HepG2 (cell line): ENCODE data around the gene PPP1CB.

Experiments
- CTCF ChIP-seq: sonication (generic); formaldehyde crosslinking; IDR thresholded peaks from 2 replicates; pipeline ENCODE4 v1.5.0; 2020; ENCODE audit warnings: mild to moderate bottlenecking, missing genetic modification reagents, moderate library complexity
- HNRNPLL ChIP-seq: fragments of 200-400 bp; formaldehyde crosslinking; IDR thresholded peaks from 2 replicates; pipeline ENCODE4 v1.6.1; 2017; ENCODE audit warnings: mild to moderate bottlenecking, low read depth, low read length; ENCODE audit not compliant: poor library complexity, severe bottlenecking
- POLR2AphosphoS5 ChIP-seq: IDR thresholded peaks from 2 replicates; pipeline ENCODE4 v1.6.1; 2012; ENCODE audit warnings: low read depth, low read length
- RNF219 ChIP-seq: sonication (generic); formaldehyde crosslinking; IDR thresholded peaks from 2 replicates; pipeline ENCODE4 v1.5.0; 2020; ENCODE audit warnings: mild to moderate bottlenecking, missing genetic modification reagents
- ZFP37 ChIP-seq: sonication (generic); formaldehyde crosslinking; IDR thresholded peaks from 2 replicates; pipeline ENCODE4 v1.4.0; 2020; ENCODE audit warnings: missing genetic modification reagents, borderline replicate concordance
- ZNF615 ChIP-seq: sonication (generic); formaldehyde crosslinking; IDR thresholded peaks from 2 replicates; pipeline ENCODE4 v1.5.0; 2020; ENCODE audit warnings: mild to moderate bottlenecking, missing genetic modification reagents, borderline replicate concordance
- ZNF792 ChIP-seq: IDR thresholded peaks from 2 replicates; pipeline ENCODE4 v1.6.1; 2016
- TF ChIP-seq, protein P1 (sequence below): sonication (generic); formaldehyde crosslinking; IDR thresholded peaks from 2 replicates; pipeline ENCODE4 v1.8.0; 2022; ENCODE audit warnings: missing genetic modification reagents, mild to moderate bottlenecking, moderate library complexity, borderline replicate concordance

GRCh38 chr2:28737655-28738054, 14.0 kb upstream of the PPP1CB start:
- no peak for TF ChIP-seq ZFP37 (CRISPR knock-in tag)
- no peak for TF ChIP-seq ZNF792 (CRISPR knock-in tag)
- no peak for TF ChIP-seq RNF219 (CRISPR knock-in tag)
- TF ChIP-seq CTCF (CRISPR knock-in tag): no peak
- no peak for TF ChIP-seq ZNF615
- TF ChIP-seq HNRNPLL: no peak
- TF ChIP-seq POLR2AphosphoS5: no peak
- TF ChIP-seq, protein P1, sequence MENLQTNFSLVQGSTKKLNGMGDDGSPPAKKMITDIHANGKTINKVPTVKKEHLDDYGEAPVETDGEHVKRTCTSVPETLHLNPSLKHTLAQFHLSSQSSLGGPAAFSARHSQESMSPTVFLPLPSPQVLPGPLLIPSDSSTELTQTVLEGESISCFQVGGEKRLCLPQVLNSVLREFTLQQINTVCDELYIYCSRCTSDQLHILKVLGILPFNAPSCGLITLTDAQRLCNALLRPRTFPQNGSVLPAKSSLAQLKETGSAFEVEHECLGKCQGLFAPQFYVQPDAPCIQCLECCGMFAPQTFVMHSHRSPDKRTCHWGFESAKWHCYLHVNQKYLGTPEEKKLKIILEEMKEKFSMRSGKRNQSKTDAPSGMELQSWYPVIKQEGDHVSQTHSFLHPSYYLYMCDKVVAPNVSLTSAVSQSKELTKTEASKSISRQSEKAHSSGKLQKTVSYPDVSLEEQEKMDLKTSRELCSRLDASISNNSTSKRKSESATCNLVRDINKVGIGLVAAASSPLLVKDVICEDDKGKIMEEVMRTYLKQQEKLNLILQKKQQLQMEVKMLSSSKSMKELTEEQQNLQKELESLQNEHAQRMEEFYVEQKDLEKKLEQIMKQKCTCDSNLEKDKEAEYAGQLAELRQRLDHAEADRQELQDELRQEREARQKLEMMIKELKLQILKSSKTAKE (CRISPR knock-in tag): no peak
